Prostate gland (tissue), 2 donors: ENCODE measurements around the gene FAHD2A. TPM values are rescaled to one million over a fixed set of nuclear protein-coding genes. Genes with fewer than 3 reads are reported as not detected.

Experiments used
- DNase-seq: peaks from one replicate; pipeline ENCODE4 v3.0.0-alpha.2; 2019; ENCODE audit warnings: low spot score
- H3K27ac ChIP-seq, 2 donors: fragments of 200-600 bp; sonication (generic); 2 replicates each; pipeline ENCODE4 v1.5.1; 2017 to 2019
- H3K27me3 ChIP-seq: fragments of 200-600 bp; sonication (generic); replicated peaks from 2 replicates; pipeline ENCODE4 v1.5.1; 2019; ENCODE audit not compliant: insufficient read depth
- H3K36me3 ChIP-seq, 2 donors: fragments of 200-600 bp; sonication (generic); 1 replicate in 1 of 2; 2 replicates in 1 of 2; pipeline versions ENCODE4 v1.5.1 to v1.8.1; 2017 to 2019
- H3K4me1 ChIP-seq: fragments of 200-600 bp; sonication (generic); replicated peaks from 2 replicates; pipeline ENCODE4 v1.5.1; 2019
- H3K4me3 ChIP-seq, 2 donors: fragments of 200-600 bp; sonication (generic); 2 replicates each; pipeline ENCODE4 v1.5.1; 2017 to 2019
- H3K9me3 ChIP-seq: fragments of 200-600 bp; sonication (generic); 2 replicates; pipeline ENCODE4 v1.5.1; 2017
- CTCF ChIP-seq, 4 experiments: fragments of 200-600 bp in 2 of 4; fragments of 450-650 bp in 2 of 4; sonication (generic) in 2 of 4; IDR thresholded peaks; 1 replicate in 3 of 4; 2 replicates in 1 of 4; pipeline ENCODE4 v1.5.1; 2016 to 2019; ENCODE audit warnings: antibody characterized with exemption in 4 of 4, mild to moderate bottlenecking in 2 of 4, moderate library complexity in 2 of 4
- POLR2A ChIP-seq: fragments of 450-650 bp; IDR thresholded peaks from one replicate; pipeline ENCODE4 v1.6.1; 2016; ENCODE audit warnings: antibody characterized with exemption, mild to moderate bottlenecking
- POLR2AphosphoS5 ChIP-seq: sonication (generic); formaldehyde crosslinking; IDR thresholded peaks from one replicate; pipeline ENCODE4 v1.6.1; 2017; ENCODE audit warnings: antibody characterized with exemption
- WGBS: methylation state at CpG from one replicate; pipeline ENCODE4 v1.1.5; 2018; 5-methylcytosine and 5-hydroxymethylcytosine counted together
- intact Hi-C: fragments of 100-400 bp; cut with DNase I; formaldehyde crosslinking; loops from one replicate; pipeline ENCODE4 v1.14.2; 2022
- total RNA-seq, 2 donors: library from RNA; depleted of rRNA; stranded (reverse); fragments of >200 nt; gene quantifications; one replicate each; pipeline ENCODE4 v1.1.0, GENCODE V29; 2016

FAHD2A gene
- total RNA-seq, 2 donors from 2014 or later: 15.3 to 27.9 TPM

- no peak overlapping the region for H3K27ac ChIP-seq
- TF ChIP-seq CTCF (IDR thresholded peaks at IDR 0.05) (no peak), POLR2A (no peak), POLR2AphosphoS5 (no peak)
- no peak for DNase-seq
- WGBS: 77% methylated on average over 5 of the region's 5 CpGs
- no peaks in the 10 kb centered on the region for H3K27me3 ChIP-seq
- intact Hi-C loops: no loop called here
- no peaks in the 10 kb centered on the region for H3K36me3 ChIP-seq
- H3K9me3 ChIP-seq: no peaks in the 10 kb centered on the region
- no peak overlapping the region for H3K4me3 ChIP-seq
- no peaks in the 10 kb centered on the region for H3K4me1 ChIP-seq
Measured at GRCh38 chr2:95359501-95359930, 43.0 kb upstream of the FAHD2A start.

- DNase-seq: no peak
- Histone ChIP-seq H3K36me3 (no peaks in the 10 kb centered on the region), H3K4me3 (no peak overlapping the region), H3K27ac (no peak overlapping the region), H3K27me3 (no peaks in the 10 kb centered on the region), H3K9me3 (no peaks in the 10 kb centered on the region), H3K4me1 (no peaks in the 10 kb centered on the region)
- intact Hi-C loops: no loop called here
- WGBS: 75% methylated on average over 9 of the region's 9 CpGs
- no peak for TF ChIP-seq POLR2AphosphoS5
- TF ChIP-seq CTCF (IDR thresholded peaks at IDR 0.05): no peak
- TF ChIP-seq POLR2A: no peak
Measured at GRCh38 chr2:95361216-95361980, 41.1 kb upstream of the FAHD2A start.

GRCh38 chr2:95362486-95362885 lies 40.0 kb upstream of the FAHD2A start:
- no peaks in the 10 kb centered on the region for H3K9me3 ChIP-seq
- no peak for DNase-seq
- no peak overlapping the region for H3K4me3 ChIP-seq
- WGBS: 88% methylated on average over 9 of the region's 9 CpGs
- no peaks in the 10 kb centered on the region for H3K27me3 ChIP-seq
- H3K27ac ChIP-seq: no peak overlapping the region
- TF ChIP-seq POLR2A (no peak), POLR2AphosphoS5 (no peak), CTCF (IDR thresholded peaks at IDR 0.05) (no peak)
- H3K4me1 ChIP-seq: no peaks in the 10 kb centered on the region
- intact Hi-C loops: no loop called here
- no peaks in the 10 kb centered on the region for H3K36me3 ChIP-seq

- no peak overlapping the region for H3K4me3 ChIP-seq
- H3K4me1 ChIP-seq: no peaks in the 10 kb centered on the region
- no peaks in the 10 kb centered on the region for H3K9me3 ChIP-seq
- no peak for DNase-seq
- H3K27ac ChIP-seq: no peak overlapping the region
- intact Hi-C loops: no loop called here
- WGBS: 62% methylated on average over 6 of the region's 6 CpGs
- no peaks in the 10 kb centered on the region for H3K27me3 ChIP-seq
- no peaks in the 10 kb centered on the region for H3K36me3 ChIP-seq
- TF ChIP-seq CTCF (IDR thresholded peaks at IDR 0.05): no peak
Measured at GRCh38 chr2:95366514-95366913, 36.0 kb upstream of the FAHD2A start.

- Histone ChIP-seq H3K4me3 (no peak overlapping the region), H3K27me3 (no peaks in the 10 kb centered on the region), H3K4me1 (no peaks in the 10 kb centered on the region), H3K9me3 (no peaks in the 10 kb centered on the region), H3K36me3 (no peaks in the 10 kb centered on the region), H3K27ac (no peak overlapping the region)
- TF ChIP-seq POLR2A: no peak
- no peak for TF ChIP-seq POLR2AphosphoS5
- TF ChIP-seq CTCF (IDR thresholded peaks at IDR 0.05): no peak
- DNase-seq: no peak
- intact Hi-C loops: no loop called here
- 89% methylated on average over 8 of the region's 8 CpGs for WGBS
Measured at GRCh38 chr2:95372216-95372829, 30.2 kb upstream of the FAHD2A start.
